Measurements from ENCODE around the gene FOXD4L4. TPM values are rescaled to one million over a fixed set of nuclear protein-coding genes. Genes with fewer than 3 reads are reported as not detected.
"Not testable (repeated sequence)": the region's sequence is repeated elsewhere in the genome, so short reads cannot be mapped to it uniquely, and the experiment has no call there.

Gene FOXD4L4
- total RNA-seq: under 1 TPM in 1 of 2 donors, not detected in 1; 0.24 TPM
- long read RNA-seq: 0 reads

- ATAC-seq; DNase-seq; intact Hi-C loops (cut with DNase I): not testable (repeated sequence)
Measured at GRCh38 chr9:65737096-65737564, at the start of gene FOXD4L4. Gene FOXD4L4, plus strand, starts transcription at chr9:65737146. Its CDS starts 0 bp downstream, at chr9:65737146.

GRCh38 chr9:65703550-65703949, 33.4 kb upstream of the FOXD4L4 start:
- intact Hi-C loops (cut with DNase I); DNase-seq: not testable (repeated sequence)

GRCh38 chr9:65714445-65714844, 22.5 kb upstream of the FOXD4L4 start:
- intact Hi-C loops (cut with DNase I); DNase-seq; ATAC-seq: not testable (repeated sequence)

More at GRCh38 chr9:65703550-65703949, 33.4 kb upstream of the FOXD4L4 start:
- not testable (repeated sequence) for ATAC-seq

- DNase-seq; intact Hi-C loops (cut with DNase I); ATAC-seq: not testable (repeated sequence)
Measured at GRCh38 chr9:65738133-65738532, 1.2 kb downstream of the FOXD4L4 start.

Other genes starting within 250 kb of the FOXD4L4 start
- gene ZNG1E, start 61.2 kb upstream of the FOXD4L4 start, total RNA-seq: 10 to 100 TPM; 18.7 to 26.0 TPM